Neutrophil (primary cell): Measurements from ENCODE around the gene TAF4B.

ENCODE experiments used
- H3K27ac ChIP-seq: fragments of 200-600 bp; sonication (generic); 2 replicates; pipeline ENCODE4 v1.5.1; 2016; ENCODE audit warnings: mild to moderate bottlenecking, moderate library complexity
- H3K27me3 ChIP-seq: fragments of 200-600 bp; sonication (generic); 2 replicates; pipeline ENCODE4 v1.6.0; 2016; ENCODE audit warnings: mild to moderate bottlenecking
- H3K36me3 ChIP-seq: fragments of 200-600 bp; sonication (generic); 2 replicates; pipeline ENCODE4 v1.5.1; 2017
- H3K4me1 ChIP-seq, 2 experiments: fragments of 200-600 bp in 1 of 2; sonication (generic) in 1 of 2; 1 replicate in 1 of 2; 2 replicates in 1 of 2; pipeline versions ENCODE4 v1.5.1 to v1.6.1; 2013 to 2016; ENCODE audit warnings: low read depth in 1 of 2, low read length in 1 of 2, mild to moderate bottlenecking in 1 of 2, moderate library complexity in 1 of 2; ENCODE audit not compliant: control insufficient read depth in 1 of 2, insufficient read depth in 1 of 2
- H3K4me3 ChIP-seq, 2 experiments: fragments of 200-600 bp in 1 of 2; sonication (generic) in 1 of 2; 1 replicate in 1 of 2; 2 replicates in 1 of 2; pipeline ENCODE4 v1.5.1; 2013 to 2016; ENCODE audit warnings: low read depth in 1 of 2, low read length in 1 of 2, mild to moderate bottlenecking in 1 of 2, moderate library complexity in 1 of 2
- H3K9me3 ChIP-seq: fragments of 200-600 bp; sonication (generic); 2 replicates; pipeline ENCODE4 v1.5.1; 2016
- TF ChIP-seq, protein P1 (sequence below): fragments of 200-600 bp; sonication (generic); IDR thresholded peaks from 2 replicates; pipeline ENCODE4 v1.5.1; 2016; ENCODE audit warnings: antibody characterized with exemption

TAF4B gene

DNA sequence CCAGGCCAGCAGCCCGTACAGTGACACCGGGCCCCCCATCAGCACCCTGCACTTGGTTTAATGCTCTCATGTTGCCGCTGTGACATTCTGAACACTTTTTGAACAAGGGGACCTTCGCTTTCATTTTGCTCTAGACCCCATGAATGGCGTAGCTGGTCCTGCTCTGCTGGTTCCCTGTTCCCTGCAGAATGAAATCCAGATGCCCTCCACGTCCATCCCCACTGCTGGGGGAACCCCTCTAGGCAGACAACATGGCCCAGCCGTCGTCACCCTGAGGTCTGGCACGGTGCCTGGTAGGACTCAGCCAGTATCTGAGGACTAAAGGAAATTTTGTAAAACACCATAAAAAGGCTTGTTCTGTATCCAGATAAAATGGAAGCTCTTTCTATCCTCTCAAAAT, 193.5 kb downstream of the TAF4B start:
- no peaks in the 10 kb centered on the region for H3K36me3 ChIP-seq
- no peak overlapping the region for H3K4me3 ChIP-seq
- no peak overlapping the region for H3K27ac ChIP-seq
- H3K9me3 ChIP-seq = no peaks in the 10 kb centered on the region
- no peaks in the 10 kb centered on the region for H3K4me1 ChIP-seq
- TF ChIP-seq, protein P1, sequence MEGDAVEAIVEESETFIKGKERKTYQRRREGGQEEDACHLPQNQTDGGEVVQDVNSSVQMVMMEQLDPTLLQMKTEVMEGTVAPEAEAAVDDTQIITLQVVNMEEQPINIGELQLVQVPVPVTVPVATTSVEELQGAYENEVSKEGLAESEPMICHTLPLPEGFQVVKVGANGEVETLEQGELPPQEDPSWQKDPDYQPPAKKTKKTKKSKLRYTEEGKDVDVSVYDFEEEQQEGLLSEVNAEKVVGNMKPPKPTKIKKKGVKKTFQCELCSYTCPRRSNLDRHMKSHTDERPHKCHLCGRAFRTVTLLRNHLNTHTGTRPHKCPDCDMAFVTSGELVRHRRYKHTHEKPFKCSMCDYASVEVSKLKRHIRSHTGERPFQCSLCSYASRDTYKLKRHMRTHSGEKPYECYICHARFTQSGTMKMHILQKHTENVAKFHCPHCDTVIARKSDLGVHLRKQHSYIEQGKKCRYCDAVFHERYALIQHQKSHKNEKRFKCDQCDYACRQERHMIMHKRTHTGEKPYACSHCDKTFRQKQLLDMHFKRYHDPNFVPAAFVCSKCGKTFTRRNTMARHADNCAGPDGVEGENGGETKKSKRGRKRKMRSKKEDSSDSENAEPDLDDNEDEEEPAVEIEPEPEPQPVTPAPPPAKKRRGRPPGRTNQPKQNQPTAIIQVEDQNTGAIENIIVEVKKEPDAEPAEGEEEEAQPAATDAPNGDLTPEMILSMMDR = no peak
- no peaks in the 10 kb centered on the region for H3K27me3 ChIP-seq

DNA sequence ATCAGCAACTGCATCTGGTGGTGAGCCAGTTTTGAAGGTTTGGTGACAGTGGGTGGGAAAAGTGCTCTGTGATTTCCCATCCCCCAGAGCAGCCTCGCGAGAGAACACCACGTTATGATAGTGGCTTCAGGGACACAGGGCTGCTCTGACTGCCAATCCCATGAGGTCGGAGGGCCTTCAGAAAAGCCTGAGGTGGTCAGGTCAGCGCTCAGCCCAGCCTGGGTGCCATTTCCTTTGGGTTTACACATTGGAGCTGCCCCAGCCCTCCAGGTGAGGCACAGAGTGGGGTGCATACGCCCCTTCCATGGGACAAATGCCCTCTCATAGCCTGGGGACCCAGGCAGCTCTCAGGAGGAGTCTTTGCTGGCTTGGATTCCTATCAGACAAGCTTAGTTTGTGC, 195.3 kb downstream of the TAF4B start:
- H3K27me3 ChIP-seq = no peaks in the 10 kb centered on the region
- H3K4me3 ChIP-seq = no peak overlapping the region
- TF ChIP-seq, protein P1 = no peak
- H3K4me1 ChIP-seq = no peaks in the 10 kb centered on the region
- H3K9me3 ChIP-seq = no peaks in the 10 kb centered on the region
- no peak overlapping the region for H3K27ac ChIP-seq
- H3K36me3 ChIP-seq = no peaks in the 10 kb centered on the region

DNA sequence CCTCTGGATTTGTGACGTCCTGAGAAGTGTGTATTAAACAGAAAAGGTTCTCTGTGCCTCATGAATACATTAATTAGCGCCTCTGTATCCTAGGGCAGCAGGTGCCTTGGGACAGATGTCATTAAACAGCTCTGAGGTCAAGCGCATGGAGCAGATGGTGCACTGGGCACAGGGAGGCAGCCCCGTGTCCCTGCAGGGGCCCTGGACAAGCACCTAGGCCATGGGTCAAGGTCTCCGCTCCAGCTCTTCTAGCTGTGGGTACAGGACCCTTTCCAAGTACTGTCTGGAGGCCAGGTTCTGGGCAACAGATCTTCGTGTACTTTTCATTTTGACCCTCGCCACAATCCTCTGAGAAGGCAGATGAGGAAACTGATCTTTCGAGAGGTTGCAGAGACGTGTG, 195.7 kb downstream of the TAF4B start:
- H3K27me3 ChIP-seq = no peaks in the 10 kb centered on the region
- no peaks in the 10 kb centered on the region for H3K9me3 ChIP-seq
- H3K4me1 ChIP-seq = no peaks in the 10 kb centered on the region
- H3K36me3 ChIP-seq = no peaks in the 10 kb centered on the region
- TF ChIP-seq, protein P1 = no peak
- no peak overlapping the region for H3K27ac ChIP-seq
- no peak overlapping the region for H3K4me3 ChIP-seq

DNA sequence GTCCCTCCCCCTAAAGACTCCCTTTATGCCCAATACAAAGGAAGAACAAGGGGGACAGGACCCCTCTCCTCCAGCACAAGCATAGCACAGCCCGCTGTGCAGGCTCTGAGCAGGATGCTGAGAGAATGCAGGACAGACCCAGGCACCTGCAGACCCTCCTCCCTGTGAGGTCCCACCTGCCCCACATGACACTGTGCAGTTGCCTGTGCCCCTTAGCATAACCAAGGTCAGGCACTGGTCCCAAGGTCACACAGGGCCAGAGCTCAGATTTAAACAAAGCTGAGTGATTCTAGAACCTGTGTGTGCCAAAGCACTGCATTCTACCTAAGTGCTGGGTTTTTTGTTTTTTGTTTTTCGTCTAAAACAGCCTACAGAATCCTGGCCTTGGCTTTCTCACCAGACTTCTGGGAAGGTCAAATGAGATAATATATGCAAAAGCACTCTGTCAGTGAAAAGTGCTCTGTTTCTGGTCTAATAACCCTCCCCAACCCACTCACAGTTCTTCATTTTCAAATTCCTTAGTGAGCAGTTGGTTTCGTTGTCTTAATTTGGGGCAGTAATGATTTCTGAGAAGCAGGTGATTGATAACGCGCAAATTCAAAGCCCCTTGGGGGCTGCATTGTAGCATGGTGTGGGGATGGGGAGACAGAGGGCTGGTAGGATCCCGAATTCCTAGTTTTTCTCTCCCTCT, 196.4 kb downstream of the TAF4B start:
- Histone ChIP-seq H3K27ac (no peak overlapping the region), H3K27me3 (no peaks in the 10 kb centered on the region), H3K36me3 (no peaks in the 10 kb centered on the region), H3K4me3 (no peak overlapping the region), H3K4me1 (no peaks in the 10 kb centered on the region), H3K9me3 (no peaks in the 10 kb centered on the region)
- TF ChIP-seq, protein P1 = no peak

DNA sequence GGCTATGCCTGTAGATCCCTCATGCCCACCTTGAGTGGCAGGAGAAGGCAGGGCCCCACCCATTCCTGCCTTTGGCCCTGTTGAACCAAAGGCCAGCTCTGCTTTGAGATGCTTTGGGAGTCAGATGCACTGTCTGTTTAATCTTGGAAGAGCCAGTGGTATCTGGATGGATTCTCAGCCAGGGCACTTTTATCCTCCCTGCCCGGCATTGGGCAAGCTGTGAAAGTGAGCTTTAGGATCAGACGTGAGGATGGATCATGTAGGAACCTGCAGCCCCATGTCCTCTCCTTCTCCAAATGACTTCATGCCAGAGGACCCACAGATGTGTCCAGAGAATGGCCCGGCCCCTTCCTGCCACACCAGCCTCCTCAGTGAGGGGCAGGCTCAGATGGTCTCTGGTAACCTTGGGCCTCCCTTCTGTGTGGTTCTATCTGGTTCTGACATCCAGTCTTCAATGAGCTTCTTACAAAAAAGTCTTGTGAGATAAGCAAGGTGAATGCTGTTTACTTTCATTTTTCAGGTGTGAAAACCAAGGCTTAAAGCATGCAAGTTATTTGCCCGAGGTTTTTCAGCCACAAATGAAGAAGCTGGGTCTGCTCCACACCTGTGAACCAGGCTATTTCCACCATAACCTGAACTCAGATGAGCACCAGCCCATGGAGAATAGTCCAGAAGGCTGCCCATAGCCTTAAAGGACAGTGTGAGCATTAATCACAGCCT, 198.3 kb downstream of the TAF4B start:
- H3K36me3 ChIP-seq = no peaks in the 10 kb centered on the region

More for the DNA sequence above, 198.3 kb downstream of the TAF4B start:
- TF ChIP-seq, protein P1 = no peak
- Histone ChIP-seq H3K9me3 (no peaks in the 10 kb centered on the region), H3K4me3 (no peak overlapping the region), H3K4me1 (no peaks in the 10 kb centered on the region), H3K27ac (no peak overlapping the region), H3K27me3 (no peaks in the 10 kb centered on the region)
